Hindlimb muscle (tissue), 1 donor: ENCODE data around the gene TNS1. TPM values are rescaled to one million over a fixed set of nuclear protein-coding genes. Genes with fewer than 3 reads are reported as not detected.

ENCODE experiments used
- DNase-seq: peaks from one replicate; pipeline ENCODE4 v3.0.0-alpha.2; 2013
- polyA plus RNA-seq: library from polyadenylated mRNA; unstranded; fragments of 120-200 nt; gene quantifications from one replicate; pipeline ENCODE4 v1.2.1, GENCODE V29; 2013; ENCODE audit not compliant: insufficient read length

Gene TNS1
- polyA plus RNA-seq, 1 donor = 142 TPM

- peak; percentile 54 for DNase-seq
Measured at GRCh38 chr2:217863883-217864282, 138.9 kb downstream of the TNS1 start.

- no peak for DNase-seq
Measured at GRCh38 chr2:217861334-217861877, 141.4 kb downstream of the TNS1 start.

- DNase-seq = no peak
Measured at GRCh38 chr2:217859926-217860325, 142.9 kb downstream of the TNS1 start.

GRCh38 chr2:217858519-217859491, 144.0 kb downstream of the TNS1 start:
- peak; percentile 94 for DNase-seq

- DNase-seq = peak; percentile 30
Measured at GRCh38 chr2:217857624-217858506, 144.9 kb downstream of the TNS1 start.

- DNase-seq = no peak
Measured at GRCh38 chr2:217856871-217857270, 145.9 kb downstream of the TNS1 start.

- no peak for DNase-seq
Measured at GRCh38 chr2:217856159-217856558, 146.6 kb downstream of the TNS1 start.

GRCh38 chr2:217854684-217855420, 147.9 kb downstream of the TNS1 start:
- DNase-seq = no peak

GRCh38 chr2:217853961-217854360, 148.8 kb downstream of the TNS1 start:
- no peak for DNase-seq

GRCh38 chr2:217853301-217853881, 149.4 kb downstream of the TNS1 start:
- DNase-seq = peak; percentile 39

- DNase-seq = no peak
Measured at GRCh38 chr2:217852555-217853211, 150.1 kb downstream of the TNS1 start.

GRCh38 chr2:217851191-217852020, 151.4 kb downstream of the TNS1 start:
- DNase-seq = no peak

GRCh38 chr2:217849154-217849975, 153.4 kb downstream of the TNS1 start:
- DNase-seq = no peak

- DNase-seq = no peak
Measured at GRCh38 chr2:217848351-217848957, 154.3 kb downstream of the TNS1 start.

- no peak for DNase-seq
Measured at GRCh38 chr2:217847552-217848350, 155.0 kb downstream of the TNS1 start.

GRCh38 chr2:217847115-217847514, 155.7 kb downstream of the TNS1 start:
- DNase-seq = no peak

GRCh38 chr2:217846321-217846743, 156.5 kb downstream of the TNS1 start:
- DNase-seq = no peak

- no peak for DNase-seq
Measured at GRCh38 chr2:217845301-217845700, 157.5 kb downstream of the TNS1 start.
